IPS-20b (cell line): ENCODE results near the gene VWA8.
"Not testable (repeated sequence)": the region's sequence is repeated elsewhere in the genome, so short reads cannot be mapped to it uniquely, and the experiment has no call there.

Experiments used
- H3K27ac ChIP-seq: one replicate; pipeline ENCODE4 v1.5.1; 2013; ENCODE audit warnings: low read length
- H3K27me3 ChIP-seq: 2 replicates; pipeline ENCODE4 v1.6.1; 2013; ENCODE audit warnings: mild to moderate bottlenecking, low read length, inconsistent platforms; ENCODE audit not compliant: insufficient read depth
- H3K36me3 ChIP-seq: 2 replicates; pipeline ENCODE4 v1.6.1; 2013; ENCODE audit warnings: low read depth, mild to moderate bottlenecking, inconsistent platforms, low read length, moderate library complexity; ENCODE audit not compliant: insufficient read depth
- H3K4me1 ChIP-seq: 2 replicates; pipeline ENCODE4 v1.6.1; 2013; ENCODE audit warnings: mild to moderate bottlenecking, control low read depth, inconsistent platforms, low read length, moderate library complexity; ENCODE audit not compliant: insufficient read depth
- H3K4me3 ChIP-seq: 2 replicates; pipeline ENCODE4 v1.5.1; 2013; ENCODE audit warnings: mild to moderate bottlenecking, low read length, inconsistent platforms
- H3K9ac ChIP-seq: 2 replicates; pipeline ENCODE4 v1.6.1; 2013; ENCODE audit warnings: low read depth, mild to moderate bottlenecking, inconsistent platforms, low read length, moderate library complexity
- H3K9me3 ChIP-seq: 2 replicates; pipeline ENCODE4 v1.6.1; 2013; ENCODE audit warnings: mild to moderate bottlenecking, low read depth, low read length, inconsistent platforms; ENCODE audit not compliant: insufficient read depth

Gene VWA8

GRCh38 chr13:41542799-41543198, 418.1 kb downstream of the VWA8 start:
- not testable (repeated sequence) for H3K9me3 ChIP-seq, H3K4me3 ChIP-seq, H3K27ac ChIP-seq, H3K4me1 ChIP-seq, H3K36me3 ChIP-seq, H3K9ac ChIP-seq, H3K27me3 ChIP-seq

GRCh38 chr13:41542281-41542680, 418.6 kb downstream of the VWA8 start:
- H3K36me3 ChIP-seq, result no peaks in the 10 kb centered on the region
- H3K4me1 ChIP-seq, result no peaks in the 10 kb centered on the region
- H3K9ac ChIP-seq, result no peak overlapping the region
- H3K27ac ChIP-seq, result no peak overlapping the region
- H3K9me3 ChIP-seq, result no peaks in the 10 kb centered on the region
- H3K4me3 ChIP-seq, result no peak overlapping the region
- no peaks in the 10 kb centered on the region for H3K27me3 ChIP-seq

- Histone ChIP-seq H3K4me3 (no peak overlapping the region), H3K9me3 (no peaks in the 10 kb centered on the region), H3K4me1 (no peaks in the 10 kb centered on the region), H3K9ac (no peak overlapping the region), H3K36me3 (no peaks in the 10 kb centered on the region), H3K27me3 (no peaks in the 10 kb centered on the region), H3K27ac (no peak overlapping the region)
Measured at GRCh38 chr13:41541142-41541938, 419.6 kb downstream of the VWA8 start.

GRCh38 chr13:41540240-41540639, 420.7 kb downstream of the VWA8 start:
- H3K36me3 ChIP-seq, H3K4me3 ChIP-seq, H3K9me3 ChIP-seq, H3K9ac ChIP-seq, H3K4me1 ChIP-seq, H3K27me3 ChIP-seq, H3K27ac ChIP-seq: not testable (repeated sequence)

- no peaks in the 10 kb centered on the region for H3K4me1 ChIP-seq
- no peaks in the 10 kb centered on the region for H3K36me3 ChIP-seq
- no peaks in the 10 kb centered on the region for H3K9me3 ChIP-seq
- no peak overlapping the region for H3K4me3 ChIP-seq
- H3K9ac ChIP-seq, result no peak overlapping the region
- H3K27me3 ChIP-seq, result no peaks in the 10 kb centered on the region
- H3K27ac ChIP-seq, result no peak overlapping the region
Measured at GRCh38 chr13:41533266-41534052, 427.4 kb downstream of the VWA8 start.

- Histone ChIP-seq H3K4me3 (no peak overlapping the region), H3K27me3 (no peaks in the 10 kb centered on the region), H3K27ac (no peak overlapping the region), H3K36me3 (no peaks in the 10 kb centered on the region), H3K9me3 (no peaks in the 10 kb centered on the region), H3K9ac (no peak overlapping the region), H3K4me1 (no peaks in the 10 kb centered on the region; the same call in 1 of the 2 replicates)
Measured at GRCh38 chr13:41528021-41528420, 432.9 kb downstream of the VWA8 start.

DNA sequence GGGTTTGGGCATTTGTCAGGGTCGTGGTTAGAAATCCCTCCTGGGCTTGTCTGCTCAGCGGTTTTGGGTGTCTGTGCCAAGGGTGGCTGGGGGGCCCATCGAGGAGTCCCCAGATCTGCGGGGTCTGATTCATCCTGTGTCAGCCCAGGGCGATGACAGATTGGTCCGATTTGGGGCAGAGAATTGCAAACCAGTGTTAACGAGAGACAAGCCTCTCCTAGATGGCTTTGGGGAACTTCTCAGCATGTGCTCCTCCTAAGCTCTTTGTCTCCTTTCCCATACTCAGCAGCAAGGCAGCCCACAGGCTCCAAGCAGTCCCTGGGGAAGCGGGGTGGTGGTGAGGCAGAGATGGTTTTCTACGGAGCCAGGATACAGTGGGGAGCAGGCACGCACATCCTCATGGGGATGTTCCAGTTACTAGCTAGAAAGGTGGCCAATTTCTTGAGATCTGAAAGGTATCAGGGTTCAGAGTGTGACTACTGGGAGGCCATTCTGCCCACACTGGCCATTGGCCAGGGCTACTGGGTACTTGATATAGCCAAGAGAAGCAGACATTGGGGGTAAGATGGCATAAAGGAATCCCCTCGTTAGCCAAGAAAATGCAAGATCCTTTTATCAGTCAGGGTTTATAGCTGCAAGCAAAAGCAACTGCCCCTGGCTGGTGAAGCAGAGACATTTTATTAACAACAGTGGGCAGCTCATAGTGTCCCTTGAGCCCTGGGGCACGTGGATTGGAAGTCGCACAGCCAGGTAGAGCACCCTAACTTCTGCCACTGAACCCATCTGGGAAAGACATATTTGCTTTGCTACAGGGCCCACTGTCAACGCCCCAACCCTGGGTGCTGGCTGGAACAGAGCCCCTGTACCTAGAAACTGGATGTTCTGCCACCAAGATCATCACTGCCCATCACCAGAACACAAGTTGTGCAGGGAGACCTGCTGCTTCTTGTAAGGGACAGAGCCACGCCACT, 440.0 kb downstream of the VWA8 start:
- H3K36me3 ChIP-seq, result no peaks in the 10 kb centered on the region
- H3K27ac ChIP-seq, result no peak overlapping the region
- no peaks in the 10 kb centered on the region; the same call in 1 of the 2 replicates for H3K4me1 ChIP-seq
- no peaks in the 10 kb centered on the region for H3K9me3 ChIP-seq
- no peak overlapping the region for H3K4me3 ChIP-seq
- H3K27me3 ChIP-seq, result no peaks in the 10 kb centered on the region
- no peak overlapping the region for H3K9ac ChIP-seq

GRCh38 chr13:41520016-41520659, 440.8 kb downstream of the VWA8 start:
- H3K27ac ChIP-seq, result no peak overlapping the region
- H3K4me1 ChIP-seq, result no peaks in the 10 kb centered on the region; the same call in 1 of the 2 replicates
- H3K9ac ChIP-seq, result no peak overlapping the region
- no peaks in the 10 kb centered on the region for H3K36me3 ChIP-seq
- H3K4me3 ChIP-seq, result no peak overlapping the region
- H3K9me3 ChIP-seq, result no peaks in the 10 kb centered on the region
- no peaks in the 10 kb centered on the region for H3K27me3 ChIP-seq
